Neural progenitor cell (in vitro differentiated cells): ENCODE results near the gene CEBPA.

Experiments used
- EZH2 ChIP-seq: fragments of 200-600 bp; sonication (generic); IDR thresholded peaks from 2 replicates; pipeline ENCODE4 v1.6.1; 2017; ENCODE audit warnings: antibody characterized with exemption, mild to moderate bottlenecking, moderate library complexity
- TF ChIP-seq, protein P1 (sequence below): fragments of 200-600 bp; sonication (generic); IDR thresholded peaks from 2 replicates; pipeline ENCODE4 v1.5.1; 2017; ENCODE audit warnings: antibody characterized with exemption, mild to moderate bottlenecking

DNA sequence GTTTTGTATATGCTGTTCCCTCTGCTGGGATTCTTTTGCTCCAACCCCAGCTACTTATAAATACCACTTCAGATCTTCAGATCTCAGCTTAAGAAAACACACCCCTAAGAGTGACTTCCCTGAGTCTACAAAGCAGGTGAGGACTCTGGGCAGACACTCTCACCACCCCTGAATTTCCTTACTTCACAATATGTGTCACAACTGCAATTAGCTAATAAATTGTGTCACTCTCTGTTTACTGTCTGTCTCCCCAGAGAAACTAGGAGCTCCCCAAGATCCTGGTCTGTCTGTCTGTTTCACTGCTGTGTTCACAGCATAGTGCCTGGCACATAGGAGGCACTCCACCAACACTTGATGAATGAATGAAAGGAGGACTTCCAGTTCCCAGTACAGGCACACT, 14.4 kb downstream of the CEBPA start:
- TF ChIP-seq EZH2: no peak
- TF ChIP-seq, protein P1, sequence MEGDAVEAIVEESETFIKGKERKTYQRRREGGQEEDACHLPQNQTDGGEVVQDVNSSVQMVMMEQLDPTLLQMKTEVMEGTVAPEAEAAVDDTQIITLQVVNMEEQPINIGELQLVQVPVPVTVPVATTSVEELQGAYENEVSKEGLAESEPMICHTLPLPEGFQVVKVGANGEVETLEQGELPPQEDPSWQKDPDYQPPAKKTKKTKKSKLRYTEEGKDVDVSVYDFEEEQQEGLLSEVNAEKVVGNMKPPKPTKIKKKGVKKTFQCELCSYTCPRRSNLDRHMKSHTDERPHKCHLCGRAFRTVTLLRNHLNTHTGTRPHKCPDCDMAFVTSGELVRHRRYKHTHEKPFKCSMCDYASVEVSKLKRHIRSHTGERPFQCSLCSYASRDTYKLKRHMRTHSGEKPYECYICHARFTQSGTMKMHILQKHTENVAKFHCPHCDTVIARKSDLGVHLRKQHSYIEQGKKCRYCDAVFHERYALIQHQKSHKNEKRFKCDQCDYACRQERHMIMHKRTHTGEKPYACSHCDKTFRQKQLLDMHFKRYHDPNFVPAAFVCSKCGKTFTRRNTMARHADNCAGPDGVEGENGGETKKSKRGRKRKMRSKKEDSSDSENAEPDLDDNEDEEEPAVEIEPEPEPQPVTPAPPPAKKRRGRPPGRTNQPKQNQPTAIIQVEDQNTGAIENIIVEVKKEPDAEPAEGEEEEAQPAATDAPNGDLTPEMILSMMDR: no peak
